Measurements from ENCODE around the gene FKBP6. TPM values are rescaled to one million over a fixed set of nuclear protein-coding genes. Genes with fewer than 3 reads are reported as not detected.

The FKBP6 gene
- total RNA-seq, 1 experiment from 2014 or later = not detected

- no peaks in the 10 kb centered on the region for H3K27me3 ChIP-seq (replicated peaks; ENCODE audit: insufficient read depth, low read depth, low read length, poor library complexity)
- CTCF ChIA-PET = no interaction called here
- POLR2A ChIA-PET (ENCODE audit: low non-redundant PET) = no interaction called here
- TF ChIP-seq CTCF (conservative IDR thresholded peaks at IDR 0.05; ENCODE audit: low read depth, low read length) (no peak), EZH2 (IDR thresholded peaks at IDR 0.05; ENCODE audit: borderline replicate concordance, low read depth, low read length, poor library complexity, severe bottlenecking) (no peak)
- H3K27ac ChIP-seq (ENCODE audit: low read depth, low read length, poor library complexity, severe bottlenecking) = no peak overlapping the region
- DNase-seq (ENCODE audit: low spot score) = no peak
- H3K36me3 ChIP-seq (ENCODE audit: insufficient read depth, low read length, poor library complexity, severe bottlenecking) = no peaks in the 10 kb centered on the region
- H3K4me1 ChIP-seq (ENCODE audit: insufficient read depth, low read length, poor library complexity, severe bottlenecking) = no peaks in the 10 kb centered on the region
- no peaks in the 10 kb centered on the region for H3K9me3 ChIP-seq (ENCODE audit: low read depth, low read length, poor library complexity, severe bottlenecking)
- intact Hi-C loops (cut with micrococcal nuclease; ENCODE audit: unreplicated experiment) = no loop called here
- no peak overlapping the region for H3K4me3 ChIP-seq (ENCODE audit: low read depth, low read length, poor library complexity, severe bottlenecking)
- no TSS peak for BruUV-seq (replicated peaks)
These were observed 23.6 kb downstream of the FKBP6 start for GRCh38 chr7:73351447-73352167.

DNA sequence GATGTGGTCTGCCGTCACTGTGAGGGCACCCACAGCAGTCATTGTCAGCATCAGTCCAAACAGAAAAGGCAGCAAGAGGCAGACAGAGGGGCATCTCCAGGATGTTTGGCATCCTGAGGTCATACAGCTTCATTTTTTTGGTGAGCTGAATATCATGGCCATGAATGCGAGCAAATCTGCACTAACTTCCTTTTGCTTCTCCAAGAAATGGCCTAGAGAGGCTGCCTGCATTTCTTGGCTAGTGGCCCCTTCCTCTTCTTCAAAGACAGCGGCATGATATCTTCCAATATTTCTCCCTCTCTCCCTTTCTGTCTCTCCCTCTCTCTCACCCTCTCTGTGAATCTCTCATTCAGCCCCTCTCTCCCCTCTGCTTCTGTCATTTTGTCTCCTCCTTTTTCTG lies 24.8 kb downstream of the FKBP6 start:
- Histone ChIP-seq H3K9me3 (ENCODE audit: low read depth, low read length, poor library complexity, severe bottlenecking) (no peaks in the 10 kb centered on the region), H3K4me1 (ENCODE audit: insufficient read depth, low read length, poor library complexity, severe bottlenecking) (no peaks in the 10 kb centered on the region), H3K4me3 (ENCODE audit: low read depth, low read length, poor library complexity, severe bottlenecking) (no peak overlapping the region), H3K36me3 (ENCODE audit: insufficient read depth, low read length, poor library complexity, severe bottlenecking) (no peaks in the 10 kb centered on the region), H3K27me3 (replicated peaks; ENCODE audit: insufficient read depth, low read depth, low read length, poor library complexity) (no peaks in the 10 kb centered on the region), H3K27ac (ENCODE audit: low read depth, low read length, poor library complexity, severe bottlenecking) (no peak overlapping the region)
- TF ChIP-seq CTCF (conservative IDR thresholded peaks at IDR 0.05; ENCODE audit: low read depth, low read length) (no peak), EZH2 (IDR thresholded peaks at IDR 0.05; ENCODE audit: borderline replicate concordance, low read depth, low read length, poor library complexity, severe bottlenecking) (no peak)
- BruUV-seq (replicated peaks) = no TSS peak
- ChIA-PET POLR2A (ENCODE audit: low non-redundant PET) (no interaction called here), CTCF (interaction anchor here (0.6 kb wide), 1 partner anchor 29 kb away, joined by 3 read pairs; no protein-coding TSS in a partner anchor)
- no peak for DNase-seq (ENCODE audit: low spot score)
- intact Hi-C loops (cut with micrococcal nuclease; ENCODE audit: unreplicated experiment) = no loop called here

- ChIA-PET CTCF (no interaction called here), POLR2A (ENCODE audit: low non-redundant PET) (no interaction called here)
- no peaks in the 10 kb centered on the region for H3K36me3 ChIP-seq (ENCODE audit: insufficient read depth, low read length, poor library complexity, severe bottlenecking)
- no peak overlapping the region for H3K27ac ChIP-seq (ENCODE audit: low read depth, low read length, poor library complexity, severe bottlenecking)
- H3K27me3 ChIP-seq (replicated peaks; ENCODE audit: insufficient read depth, low read depth, low read length, poor library complexity) = no peaks in the 10 kb centered on the region
- H3K4me3 ChIP-seq (ENCODE audit: low read depth, low read length, poor library complexity, severe bottlenecking) = no peak overlapping the region
- TF ChIP-seq EZH2 (IDR thresholded peaks at IDR 0.05; ENCODE audit: borderline replicate concordance, low read depth, low read length, poor library complexity, severe bottlenecking) = no peak
- TF ChIP-seq CTCF (conservative IDR thresholded peaks at IDR 0.05; ENCODE audit: low read depth, low read length) = no peak
- intact Hi-C loops (cut with micrococcal nuclease; ENCODE audit: unreplicated experiment) = no loop called here
- BruUV-seq (replicated peaks) = no TSS peak
- peak; percentile 43 for DNase-seq (ENCODE audit: low spot score)
- no peaks in the 10 kb centered on the region for H3K9me3 ChIP-seq (ENCODE audit: low read depth, low read length, poor library complexity, severe bottlenecking)
- peaks cover 4% of the 10 kb centered on the region for H3K4me1 ChIP-seq (ENCODE audit: insufficient read depth, low read length, poor library complexity, severe bottlenecking)
These were observed 25.3 kb downstream of the FKBP6 start for GRCh38 chr7:73353243-73353642.

Data from A673 (cell line).